Activated naive CD8-positive, alpha-beta T cell treated with anti-CD3 and anti-CD28 coated beads, Interleukin-2, amount 50 U/mL, for 16 hours (primary cell): Measurements from ENCODE around the gene ZNF580.

ENCODE experiments used
- DNase-seq: peaks from one replicate; pipeline ENCODE4 v3.0.0-alpha.2; 2020; ENCODE audit warnings: low read depth, low spot score

Gene ZNF580

DNA sequence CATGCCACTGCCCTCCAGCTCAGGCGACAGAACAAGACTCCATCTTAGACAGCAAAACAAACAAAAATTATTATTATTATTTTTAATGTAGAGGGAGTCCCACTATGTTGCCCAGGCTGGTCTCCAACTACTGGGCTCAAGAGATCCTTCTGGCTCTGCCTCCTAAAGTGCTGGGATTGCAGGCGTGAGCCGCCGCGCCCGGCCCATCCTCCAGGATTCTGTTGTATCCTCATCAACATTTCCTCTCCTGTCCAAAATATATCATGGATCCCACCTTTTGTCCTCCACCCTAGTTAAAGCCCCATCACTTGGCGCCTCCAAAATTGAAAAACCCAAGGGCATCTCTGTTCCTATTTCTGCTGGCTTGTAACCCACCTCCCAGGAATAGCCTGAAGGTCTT lies 17.7 kb upstream of the ZNF580 start:
- no peak for DNase-seq

GRCh38 chr19:55623561-55623960 lies 17.2 kb upstream of the ZNF580 start:
- DNase-seq = no peak

DNA sequence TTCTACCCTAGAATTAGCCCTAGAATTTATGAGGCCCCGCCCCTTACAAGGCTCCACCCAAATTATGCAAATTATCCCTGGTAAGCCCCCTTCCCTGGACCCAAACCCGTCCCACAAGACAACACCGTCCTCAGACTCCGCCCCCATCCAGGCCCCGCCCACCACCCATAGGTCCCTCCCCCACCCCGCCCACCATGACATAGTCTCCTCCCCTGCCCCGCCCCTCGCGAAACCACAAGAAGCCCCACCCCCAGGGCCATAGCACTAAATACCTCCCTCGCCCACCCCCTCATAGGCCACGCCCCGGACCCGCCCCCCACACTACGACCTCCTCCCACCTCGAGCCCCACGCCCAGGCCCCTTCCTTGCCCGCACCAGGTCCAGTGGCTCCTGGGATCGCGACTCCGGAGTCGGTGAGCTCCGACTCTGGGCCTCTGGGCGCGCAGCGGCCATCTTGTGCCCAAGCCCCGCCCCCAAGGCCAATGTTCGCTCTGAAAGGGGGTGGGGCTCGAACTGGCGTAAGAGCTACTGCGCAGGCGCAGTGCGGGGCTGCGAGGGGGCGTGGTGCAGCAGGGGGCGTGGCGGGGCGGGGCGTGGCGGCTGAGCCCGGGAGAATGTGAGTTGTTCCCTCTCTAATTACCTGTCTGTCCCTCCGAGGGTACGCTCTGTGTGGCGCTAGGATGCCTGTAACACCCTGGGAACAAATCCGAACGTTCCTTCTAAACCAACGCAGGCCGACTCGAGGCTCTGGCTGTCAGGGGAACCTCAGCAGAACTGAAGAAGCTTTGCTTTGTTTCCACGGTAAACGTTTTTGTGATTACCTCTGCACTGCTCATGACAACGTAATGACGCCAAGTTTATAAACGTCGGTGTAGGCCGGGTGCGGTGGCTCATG lies 16.4 kb upstream of the ZNF580 start, which contains the start of gene ZNF784:
Gene ZNF784, minus strand, starts transcription at position 458 of the 895 bp plus-strand sequence. Its CDS starts 5 bp downstream, at position 453.
- DNase-seq = peak; percentile 83

GRCh38 chr19:55625004-55625326 lies 15.8 kb upstream of the ZNF580 start:
- DNase-seq = no peak

DNA sequence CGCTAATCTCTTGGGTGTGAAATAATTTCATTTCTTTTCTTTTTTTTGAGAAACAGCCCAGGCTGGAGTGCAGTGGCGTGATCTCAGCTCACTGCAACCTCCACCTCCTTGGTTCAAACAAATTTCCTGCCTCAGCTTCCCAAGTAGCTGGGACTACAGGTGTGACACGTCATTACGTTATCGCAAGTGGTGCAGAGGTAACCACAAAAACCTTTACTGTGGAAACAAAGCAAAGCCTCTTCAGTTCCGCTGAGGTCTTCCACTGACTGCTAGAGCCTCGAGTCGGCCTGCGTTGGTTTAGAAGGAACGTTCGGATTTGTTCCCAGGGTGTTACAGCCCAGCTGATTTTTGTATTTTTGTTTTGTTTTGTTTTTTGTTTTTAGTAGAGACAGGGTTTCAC lies 14.5 kb upstream of the ZNF580 start:
- DNase-seq = no peak

GRCh38 chr19:55632463-55632834 lies 8.4 kb upstream of the ZNF580 start:
- DNase-seq = peak; percentile 82

- DNase-seq = no peak
Observed at GRCh38 chr19:55633861-55634260, 6.9 kb upstream of the ZNF580 start.

DNA sequence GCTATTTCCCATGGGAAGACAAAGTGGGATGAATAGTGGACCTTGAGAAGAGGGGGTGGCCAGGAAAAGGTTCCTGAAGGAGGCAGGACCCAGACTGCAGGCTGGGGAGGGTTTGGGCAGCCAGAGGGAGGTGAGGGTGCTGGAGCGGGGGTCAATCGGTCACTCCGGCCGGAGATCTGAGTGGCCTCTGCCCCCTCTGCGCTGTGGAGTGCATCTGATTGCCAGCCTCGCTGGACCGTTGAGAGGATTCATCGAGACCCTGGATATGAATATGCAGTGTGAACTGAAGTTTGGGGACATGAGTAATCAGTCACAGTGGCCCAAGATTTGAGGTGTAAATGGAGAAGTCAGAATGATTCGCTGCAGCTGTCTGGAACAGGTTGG lies 5.5 kb upstream of the ZNF580 start:
- DNase-seq = no peak

DNA sequence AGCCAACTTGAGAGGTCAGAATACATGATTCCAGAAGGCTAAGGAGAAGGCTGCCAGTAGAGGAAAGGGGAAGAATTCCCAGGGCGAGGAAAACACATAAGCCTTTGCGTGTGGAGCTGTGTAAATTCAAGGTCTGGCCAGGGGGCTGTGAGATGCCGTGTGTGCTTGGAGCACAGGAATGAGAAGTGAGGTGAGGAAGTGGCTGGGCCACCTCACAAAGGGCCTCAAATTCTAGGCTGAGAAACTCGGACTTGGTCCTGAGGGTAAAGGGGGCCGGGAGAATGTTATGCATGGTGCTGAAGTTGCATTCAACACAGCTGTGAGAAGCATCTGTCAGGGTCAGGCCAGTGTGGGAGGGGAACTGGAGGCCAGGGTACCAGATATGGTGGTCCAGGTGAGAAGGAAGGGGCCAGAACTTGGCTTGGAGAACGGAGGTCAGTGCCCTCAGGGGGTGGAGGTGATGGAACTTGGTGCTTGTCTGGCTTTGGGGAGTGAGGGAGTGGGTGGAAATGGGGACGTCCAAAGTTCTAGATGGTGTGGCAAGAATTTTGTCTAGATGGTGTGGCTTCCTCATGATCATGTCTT lies 4.9 kb upstream of the ZNF580 start:
- DNase-seq = no peak

GRCh38 chr19:55636723-55637122 lies 4.1 kb upstream of the ZNF580 start:
- DNase-seq = no peak

GRCh38 chr19:55637534-55637933 lies 3.3 kb upstream of the ZNF580 start:
- DNase-seq = no peak

- DNase-seq = no peak
Observed at GRCh38 chr19:55638864-55639359, 1.9 kb upstream of the ZNF580 start.

GRCh38 chr19:55640043-55640576 lies 692 bp upstream of the ZNF580 start:
- no peak for DNase-seq

DNA sequence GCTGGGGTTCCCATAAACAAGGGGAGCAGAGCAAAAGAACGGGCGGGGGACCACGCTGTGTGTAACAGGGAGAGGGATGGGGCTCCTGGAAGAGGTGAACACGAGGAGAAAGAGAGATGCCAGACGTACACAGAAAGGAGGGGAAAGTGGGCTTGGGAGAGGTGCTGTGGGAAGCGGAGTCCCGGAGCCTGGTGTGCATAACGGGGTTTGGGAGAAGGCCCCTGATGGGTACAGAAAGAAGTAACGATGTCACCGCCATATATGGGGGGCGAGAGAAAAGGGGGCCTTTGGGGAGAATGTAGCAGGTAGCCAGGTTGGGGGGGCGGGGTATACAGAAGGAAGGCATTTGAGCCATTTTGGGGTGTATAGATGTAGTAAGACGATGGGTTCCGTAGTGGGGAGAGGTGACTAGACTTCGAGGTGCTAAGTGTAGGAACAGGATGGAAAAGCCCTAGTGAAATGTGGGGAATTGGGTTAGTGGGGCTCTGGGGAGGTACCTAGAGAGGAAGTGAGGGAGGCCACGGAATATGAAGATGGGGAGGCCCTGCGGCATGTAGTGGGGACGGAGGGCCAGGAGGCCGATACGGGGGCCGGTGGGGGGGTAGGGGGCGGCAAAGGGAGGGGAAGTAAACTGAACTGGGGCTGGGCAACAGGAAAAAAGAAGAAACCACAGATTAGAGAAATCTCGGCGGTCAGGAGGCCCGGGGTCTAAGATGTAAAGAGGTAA lies 787 bp downstream of the ZNF580 start:
- no peak for DNase-seq

DNA sequence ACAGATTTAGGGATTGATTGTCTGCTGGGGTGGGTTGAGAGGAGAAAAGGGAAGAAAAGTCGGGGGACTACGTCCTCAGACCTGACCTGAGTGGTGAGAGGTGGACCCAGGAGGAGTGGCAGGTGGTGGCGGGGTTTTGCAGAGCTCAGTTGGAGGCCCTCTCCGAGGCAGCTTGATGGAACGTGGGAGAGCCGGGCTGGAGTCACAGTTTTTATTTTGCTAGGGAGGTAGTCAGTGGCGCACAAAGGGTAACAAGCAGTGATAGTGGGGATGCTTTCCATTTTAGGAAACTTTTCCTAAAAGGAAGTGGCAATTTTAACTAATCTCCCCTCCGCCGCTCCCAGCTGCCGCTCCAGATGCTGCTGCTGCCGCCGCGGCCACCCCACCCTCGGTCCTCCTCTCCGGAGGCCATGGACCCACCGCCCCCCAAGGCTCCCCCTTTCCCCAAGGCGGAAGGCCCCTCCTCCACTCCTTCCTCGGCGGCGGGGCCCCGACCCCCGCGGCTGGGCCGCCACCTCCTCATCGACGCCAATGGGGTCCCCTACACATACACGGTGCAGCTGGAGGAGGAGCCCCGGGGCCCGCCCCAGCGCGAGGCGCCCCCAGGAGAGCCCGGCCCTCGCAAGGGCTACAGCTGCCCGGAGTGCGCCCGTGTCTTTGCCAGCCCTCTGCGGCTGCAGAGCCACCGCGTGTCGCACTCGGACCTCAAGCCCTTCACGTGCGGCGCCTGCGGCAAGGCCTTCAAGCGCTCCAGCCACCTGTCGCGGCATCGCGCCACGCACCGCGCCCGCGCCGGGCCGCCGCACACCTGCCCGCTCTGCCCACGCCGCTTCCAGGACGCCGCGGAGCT lies 1.6 kb downstream of the ZNF580 start:
- DNase-seq = no peak

- peak; percentile 68 for DNase-seq
Observed at GRCh38 chr19:55643003-55643886, 2.4 kb downstream of the ZNF580 start, which contains the start of gene ZNF581. TSS of gene ZNF581 (plus strand) at chr19:55643649. CDS start at chr19:55644572, 923 bp downstream.

GRCh38 chr19:55643887-55644176 lies 3.0 kb downstream of the ZNF580 start:
- no peak for DNase-seq

DNA sequence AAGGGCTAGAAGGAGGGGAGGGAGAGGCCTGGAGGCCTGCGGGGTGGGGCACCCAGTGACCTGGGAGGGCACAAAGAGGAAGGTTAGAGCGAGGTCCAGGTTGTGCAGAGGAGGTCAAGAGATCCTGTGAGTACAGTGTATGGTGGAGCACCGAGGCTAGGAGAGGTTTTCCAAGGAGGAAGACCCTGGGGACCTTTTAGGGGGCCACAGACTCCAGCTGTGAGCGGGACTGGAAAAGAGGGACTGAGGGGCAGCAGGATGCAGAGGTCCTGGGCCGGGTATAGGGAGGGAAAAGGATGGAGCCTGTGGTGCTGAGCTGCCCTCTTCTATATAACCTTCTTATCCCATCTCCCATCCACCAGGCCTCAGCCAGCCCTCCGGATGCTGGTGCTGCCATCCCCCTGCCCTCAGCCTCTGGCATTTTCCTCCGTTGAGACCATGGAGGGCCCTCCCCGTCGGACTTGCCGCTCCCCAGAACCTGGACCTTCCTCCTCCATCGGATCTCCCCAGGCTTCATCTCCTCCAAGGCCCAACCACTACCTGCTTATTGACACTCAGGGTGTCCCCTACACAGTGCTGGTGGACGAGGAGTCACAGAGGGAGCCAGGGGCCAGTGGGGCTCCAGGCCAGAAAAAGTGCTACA lies 3.5 kb downstream of the ZNF580 start:
- no peak for DNase-seq

DNA sequence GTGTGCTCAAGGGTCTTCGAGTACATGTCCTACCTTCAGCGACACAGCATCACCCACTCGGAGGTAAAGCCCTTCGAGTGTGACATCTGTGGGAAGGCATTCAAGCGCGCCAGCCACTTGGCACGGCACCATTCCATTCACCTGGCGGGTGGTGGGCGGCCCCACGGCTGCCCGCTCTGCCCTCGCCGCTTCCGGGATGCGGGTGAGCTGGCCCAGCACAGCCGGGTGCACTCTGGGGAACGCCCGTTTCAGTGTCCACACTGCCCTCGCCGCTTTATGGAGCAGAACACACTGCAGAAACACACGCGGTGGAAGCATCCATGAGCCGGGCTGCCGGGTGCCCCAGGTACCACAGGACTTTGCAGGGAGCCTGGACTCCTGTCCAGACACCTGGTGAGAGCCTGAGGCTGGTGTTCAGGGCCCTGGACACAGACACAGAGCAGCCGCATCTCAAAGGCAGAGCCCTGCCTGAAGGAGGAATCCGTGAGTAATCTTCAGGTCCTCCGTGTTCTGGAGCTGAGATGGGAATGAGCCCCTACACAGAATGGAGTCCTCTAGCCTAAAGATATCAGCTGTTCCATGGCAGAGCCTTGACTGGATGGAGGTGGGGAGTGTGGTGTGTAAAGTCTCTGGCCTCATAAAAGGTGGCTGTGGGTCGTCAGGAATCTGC lies 4.2 kb downstream of the ZNF580 start:
- DNase-seq = no peak
